ENCODE results near the gene ASB10.

Gene ASB10

GRCh38 chr7:151131592-151132293 lies 55.3 kb downstream of the ASB10 start:
- H3K36me3 ChIP-seq (ENCODE audit: insufficient read depth, low read length), result peaks cover 76% of the 10 kb centered on the region
- H3K4me3 ChIP-seq (ENCODE audit: low read length), result no peak overlapping the region
- H3K9me3 ChIP-seq (ENCODE audit: low read length), result no peaks in the 10 kb centered on the region
- H3K27me3 ChIP-seq (ENCODE audit: insufficient read depth, low read length), result no peaks in the 10 kb centered on the region
- no peaks in the 10 kb centered on the region for H3K4me1 ChIP-seq (ENCODE audit: insufficient read depth, low read length)
- H2AFZ ChIP-seq (ENCODE audit: low read depth, low read length), result no peak overlapping the region

GRCh38 chr7:151131224-151131591 lies 55.8 kb downstream of the ASB10 start:
- Histone ChIP-seq H3K4me1 (ENCODE audit: insufficient read depth, low read length) (no peaks in the 10 kb centered on the region), H3K27me3 (ENCODE audit: insufficient read depth, low read length) (no peaks in the 10 kb centered on the region), H3K4me3 (ENCODE audit: low read length) (no peak overlapping the region), H3K36me3 (ENCODE audit: insufficient read depth, low read length) (peaks cover 71% of the 10 kb centered on the region), H2AFZ (ENCODE audit: low read depth, low read length) (no peak overlapping the region), H3K9me3 (ENCODE audit: low read length) (no peaks in the 10 kb centered on the region)

DNA sequence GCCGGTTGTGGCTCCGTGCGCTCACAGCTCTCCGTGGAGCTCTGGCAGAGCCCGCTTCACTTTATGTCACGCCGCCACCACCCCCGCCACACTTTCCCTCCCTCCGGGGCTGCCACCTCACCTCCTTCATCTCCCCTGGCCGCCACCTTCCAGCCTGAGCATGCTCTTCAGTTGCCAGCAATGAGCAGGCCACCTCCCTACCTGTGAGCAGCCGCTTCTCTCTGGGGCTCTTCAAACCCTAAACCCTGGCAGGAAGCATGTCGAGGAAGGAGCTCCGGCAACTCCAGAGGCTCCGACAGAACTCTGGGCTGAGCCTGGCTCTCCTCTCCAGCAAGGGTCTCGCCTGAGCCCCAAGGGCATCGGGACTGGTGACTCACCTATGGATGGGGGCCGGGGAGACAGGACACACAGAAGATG lies 56.3 kb downstream of the ASB10 start:
- no peak overlapping the region for H2AFZ ChIP-seq (ENCODE audit: low read depth, low read length)
- H3K9me3 ChIP-seq (ENCODE audit: low read length), result no peaks in the 10 kb centered on the region
- H3K36me3 ChIP-seq (ENCODE audit: insufficient read depth, low read length), result peaks cover 66% of the 10 kb centered on the region
- H3K4me1 ChIP-seq (ENCODE audit: insufficient read depth, low read length), result no peaks in the 10 kb centered on the region
- H3K27me3 ChIP-seq (ENCODE audit: insufficient read depth, low read length), result no peaks in the 10 kb centered on the region
- no peak overlapping the region for H3K4me3 ChIP-seq (ENCODE audit: low read length)

- Histone ChIP-seq H3K9me3 (ENCODE audit: low read length) (no peaks in the 10 kb centered on the region), H3K36me3 (ENCODE audit: insufficient read depth, low read length) (peaks cover 65% of the 10 kb centered on the region), H3K27me3 (ENCODE audit: insufficient read depth, low read length) (no peaks in the 10 kb centered on the region), H3K4me1 (ENCODE audit: insufficient read depth, low read length) (no peaks in the 10 kb centered on the region), H2AFZ (ENCODE audit: low read depth, low read length) (no peak overlapping the region), H3K4me3 (ENCODE audit: low read length) (no peak overlapping the region)
Measured at GRCh38 chr7:151129960-151130591, 57.0 kb downstream of the ASB10 start.

- Histone ChIP-seq H3K27me3 (ENCODE audit: insufficient read depth, low read length) (no peaks in the 10 kb centered on the region), H3K36me3 (ENCODE audit: insufficient read depth, low read length) (peaks cover 65% of the 10 kb centered on the region), H3K4me1 (ENCODE audit: insufficient read depth, low read length) (no peaks in the 10 kb centered on the region), H3K9me3 (ENCODE audit: low read length) (no peaks in the 10 kb centered on the region), H3K4me3 (ENCODE audit: low read length) (no peak overlapping the region), H2AFZ (ENCODE audit: low read depth, low read length) (no peak overlapping the region)
Measured at GRCh38 chr7:151129117-151129959, 57.7 kb downstream of the ASB10 start.

GRCh38 chr7:151128716-151129115 lies 58.3 kb downstream of the ASB10 start:
- Histone ChIP-seq H3K36me3 (ENCODE audit: insufficient read depth, low read length) (peaks cover 59% of the 10 kb centered on the region), H3K27me3 (ENCODE audit: insufficient read depth, low read length) (no peaks in the 10 kb centered on the region), H3K4me3 (ENCODE audit: low read length) (no peak overlapping the region), H3K4me1 (ENCODE audit: insufficient read depth, low read length) (no peaks in the 10 kb centered on the region), H3K9me3 (ENCODE audit: low read length) (no peaks in the 10 kb centered on the region), H2AFZ (ENCODE audit: low read depth, low read length) (no peak overlapping the region)

DNA sequence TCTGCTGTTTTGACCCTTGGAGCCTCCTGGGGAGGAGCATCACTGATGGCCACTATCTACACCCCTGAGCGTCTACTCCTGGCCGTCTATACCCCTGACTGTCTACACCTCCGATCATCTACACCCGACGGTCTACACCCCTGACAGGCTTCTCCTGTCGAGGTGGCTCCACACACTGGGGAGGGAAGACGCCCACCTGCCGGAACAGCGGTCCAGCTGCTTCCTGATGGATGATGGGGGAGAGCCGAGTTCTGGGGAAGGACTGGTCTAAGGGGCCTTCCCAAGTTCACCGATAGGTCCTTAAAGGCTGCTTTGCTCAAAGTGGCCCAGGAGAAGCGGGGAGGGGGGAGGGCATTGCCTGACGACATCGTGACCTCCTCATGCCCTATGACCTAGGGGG lies 58.9 kb downstream of the ASB10 start:
- Histone ChIP-seq H2AFZ (ENCODE audit: low read depth, low read length) (no peak overlapping the region), H3K27me3 (ENCODE audit: insufficient read depth, low read length) (no peaks in the 10 kb centered on the region), H3K9me3 (ENCODE audit: low read length) (no peaks in the 10 kb centered on the region), H3K36me3 (ENCODE audit: insufficient read depth, low read length) (peaks cover 56% of the 10 kb centered on the region), H3K4me1 (ENCODE audit: insufficient read depth, low read length) (no peaks in the 10 kb centered on the region), H3K4me3 (ENCODE audit: low read length) (no peak overlapping the region)

DNA sequence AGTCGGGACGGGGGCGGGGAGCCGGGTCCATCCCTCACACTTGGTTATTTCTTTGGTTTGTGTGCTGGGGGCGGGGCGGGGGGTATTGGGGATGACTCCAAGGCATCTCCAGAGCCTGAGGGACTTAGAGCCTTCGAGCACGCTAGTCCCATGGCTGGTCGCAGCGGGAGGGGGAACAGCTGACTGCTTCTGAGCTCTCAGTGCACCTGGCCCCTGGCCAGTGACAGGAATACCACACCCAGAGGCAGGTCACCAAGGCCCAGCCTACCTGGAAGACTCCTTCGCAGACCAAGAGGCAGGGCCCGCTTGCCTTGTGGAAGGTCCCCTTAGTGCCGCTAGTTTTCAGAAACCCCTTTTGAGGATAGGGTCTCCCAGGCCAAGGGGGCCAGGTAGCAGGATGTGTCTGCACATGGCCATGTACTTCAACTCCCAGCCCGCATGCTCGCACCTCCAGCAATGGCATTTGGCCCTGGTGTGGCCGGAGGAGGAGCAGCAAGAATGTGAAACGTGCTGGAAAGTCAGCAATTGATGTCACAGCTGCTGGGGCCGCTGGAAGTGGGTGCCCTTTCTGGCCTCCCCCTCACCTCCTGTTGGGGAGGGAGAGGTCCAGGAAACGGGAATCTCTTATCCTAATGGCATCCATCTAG lies 60.4 kb downstream of the ASB10 start:
- H2AFZ ChIP-seq (ENCODE audit: low read depth, low read length), result no peak overlapping the region
- H3K27me3 ChIP-seq (ENCODE audit: insufficient read depth, low read length), result no peaks in the 10 kb centered on the region
- H3K36me3 ChIP-seq (ENCODE audit: insufficient read depth, low read length), result peaks cover 51% of the 10 kb centered on the region
- no peaks in the 10 kb centered on the region for H3K4me1 ChIP-seq (ENCODE audit: insufficient read depth, low read length)
- no peak overlapping the region for H3K4me3 ChIP-seq (ENCODE audit: low read length)
- H3K9me3 ChIP-seq (ENCODE audit: low read length), result no peaks in the 10 kb centered on the region

DNA sequence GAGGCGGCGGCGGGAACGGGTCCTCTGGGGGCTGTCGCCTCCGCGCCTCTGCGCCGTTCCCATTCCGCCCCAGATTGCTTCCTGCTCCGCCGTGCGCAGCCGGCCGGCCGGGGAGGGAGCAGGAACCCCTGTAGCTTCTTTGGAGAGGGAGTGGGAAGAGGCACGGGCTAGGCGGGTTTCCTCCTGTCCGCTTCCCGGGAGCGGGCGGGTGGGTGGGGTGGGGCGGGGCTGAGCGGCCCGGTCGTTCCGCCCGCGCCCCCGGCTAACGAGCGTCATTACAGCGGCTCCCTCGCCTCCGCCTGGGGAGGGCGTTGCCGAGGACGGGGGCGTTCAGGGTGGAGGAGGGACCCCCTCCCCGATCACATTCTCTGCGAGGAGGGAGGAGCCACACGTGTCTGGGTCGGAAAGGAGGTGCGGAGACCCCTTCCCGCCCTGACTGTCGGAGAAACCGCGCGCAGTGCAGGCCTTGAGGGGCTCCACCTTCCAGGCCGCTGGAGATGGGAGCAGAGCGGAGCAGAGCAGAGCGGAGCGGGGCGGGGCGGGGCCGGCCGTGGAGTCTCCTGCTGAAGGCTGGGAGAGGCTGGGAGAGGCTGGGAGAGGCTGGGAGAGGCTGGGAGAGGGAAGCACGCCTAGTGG lies 61.1 kb downstream of the ASB10 start:
- H3K36me3 ChIP-seq (ENCODE audit: insufficient read depth, low read length), result peaks cover 51% of the 10 kb centered on the region
- no peak overlapping the region for H3K4me3 ChIP-seq (ENCODE audit: low read length)
- no peaks in the 10 kb centered on the region for H3K4me1 ChIP-seq (ENCODE audit: insufficient read depth, low read length)

More for the DNA sequence above, 61.1 kb downstream of the ASB10 start:
- Histone ChIP-seq H3K27me3 (ENCODE audit: insufficient read depth, low read length) (no peaks in the 10 kb centered on the region), H2AFZ (ENCODE audit: low read depth, low read length) (no peak overlapping the region), H3K9me3 (ENCODE audit: low read length) (no peaks in the 10 kb centered on the region)

Data from neuron (in vitro differentiated cells).